Measurements from ENCODE around the gene MCC.

The MCC gene

DNA sequence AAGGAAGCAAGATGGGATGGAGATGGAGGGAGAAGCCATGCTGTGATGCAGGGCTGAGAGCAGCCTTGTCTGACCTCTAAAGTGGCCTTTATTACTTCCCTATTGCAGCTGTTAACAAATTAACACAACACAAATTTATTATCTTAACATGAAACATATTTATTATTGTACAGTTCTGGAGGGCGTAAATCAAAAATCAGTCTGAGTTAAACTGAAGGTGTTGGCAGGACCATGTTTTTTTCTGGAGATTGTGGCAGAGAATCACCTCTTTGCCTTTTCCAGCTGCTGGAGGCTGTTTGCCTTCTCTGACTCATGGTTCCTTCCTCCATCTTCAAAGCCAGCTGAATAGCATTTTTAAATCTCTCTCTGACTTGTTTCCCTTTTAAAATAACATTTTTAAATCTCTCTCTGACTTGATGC is 7.2 kb upstream of the MCC start:
- Histone ChIP-seq H3K27me3 (ENCODE audit: low read length) (no peaks in the 10 kb centered on the region), H3K9me3 (ENCODE audit: insufficient read depth, low read length) (no peaks in the 10 kb centered on the region; the same call in 1 of the 2 replicates), H3K9ac (ENCODE audit: low read length) (no peak overlapping the region), H3K36me3 (ENCODE audit: low read length) (no peaks in the 10 kb centered on the region), H3K4me3 (ENCODE audit: insufficient read depth, low read length, poor library complexity, severe bottlenecking) (no peak overlapping the region), H4K20me1 (ENCODE audit: low read depth, low read length) (no peaks in the 10 kb centered on the region), H2AFZ (ENCODE audit: low read depth, low read length, severe bottlenecking) (no peak overlapping the region), H3F3A (ENCODE audit: insufficient read depth) (no peaks in the 10 kb centered on the region), H3K79me2 (ENCODE audit: insufficient read depth, low read length) (no peaks in the 10 kb centered on the region), H3K27ac (ENCODE audit: low read depth, low read length) (no peak overlapping the region), H3K4me2 (ENCODE audit: low read depth, low read length, poor library complexity, severe bottlenecking) (no peak overlapping the region), H3K9me2 (replicated peaks; ENCODE audit: insufficient read depth, low read length) (no peaks in the 10 kb centered on the region)
- TF ChIP-seq EZH2phosphoT487 (conservative IDR thresholded peaks at IDR 0.05; ENCODE audit: low read length): no peak
- TF ChIP-seq, protein P1, sequence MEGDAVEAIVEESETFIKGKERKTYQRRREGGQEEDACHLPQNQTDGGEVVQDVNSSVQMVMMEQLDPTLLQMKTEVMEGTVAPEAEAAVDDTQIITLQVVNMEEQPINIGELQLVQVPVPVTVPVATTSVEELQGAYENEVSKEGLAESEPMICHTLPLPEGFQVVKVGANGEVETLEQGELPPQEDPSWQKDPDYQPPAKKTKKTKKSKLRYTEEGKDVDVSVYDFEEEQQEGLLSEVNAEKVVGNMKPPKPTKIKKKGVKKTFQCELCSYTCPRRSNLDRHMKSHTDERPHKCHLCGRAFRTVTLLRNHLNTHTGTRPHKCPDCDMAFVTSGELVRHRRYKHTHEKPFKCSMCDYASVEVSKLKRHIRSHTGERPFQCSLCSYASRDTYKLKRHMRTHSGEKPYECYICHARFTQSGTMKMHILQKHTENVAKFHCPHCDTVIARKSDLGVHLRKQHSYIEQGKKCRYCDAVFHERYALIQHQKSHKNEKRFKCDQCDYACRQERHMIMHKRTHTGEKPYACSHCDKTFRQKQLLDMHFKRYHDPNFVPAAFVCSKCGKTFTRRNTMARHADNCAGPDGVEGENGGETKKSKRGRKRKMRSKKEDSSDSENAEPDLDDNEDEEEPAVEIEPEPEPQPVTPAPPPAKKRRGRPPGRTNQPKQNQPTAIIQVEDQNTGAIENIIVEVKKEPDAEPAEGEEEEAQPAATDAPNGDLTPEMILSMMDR (IDR thresholded peaks at IDR 0.05; ENCODE audit: insufficient read depth, low read length, poor library complexity, severe bottlenecking): no peak

DNA sequence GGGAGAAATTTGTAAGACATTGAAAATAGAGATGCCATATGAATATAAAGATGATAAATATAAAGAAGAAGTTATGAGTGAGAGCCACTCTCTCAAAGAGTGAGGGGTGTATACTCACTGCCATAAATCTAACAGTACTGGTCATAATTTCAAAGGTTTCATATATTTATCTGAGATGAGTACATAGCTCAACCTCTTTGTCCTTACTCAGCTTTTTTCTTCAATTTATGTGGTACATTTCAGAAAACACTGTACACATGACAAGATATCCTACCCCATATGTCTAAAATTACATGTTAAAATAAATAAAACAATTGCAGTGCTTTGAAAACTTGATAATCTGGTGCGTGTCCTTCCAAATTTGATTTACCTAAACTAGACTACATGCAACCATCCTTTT is 5.2 kb upstream of the MCC start:
- TF ChIP-seq, protein P1 (IDR thresholded peaks at IDR 0.05; ENCODE audit: insufficient read depth, low read length, poor library complexity, severe bottlenecking): no peak
- TF ChIP-seq EZH2phosphoT487 (conservative IDR thresholded peaks at IDR 0.05; ENCODE audit: low read length): no peak
- Histone ChIP-seq H3K4me3 (ENCODE audit: insufficient read depth, low read length, poor library complexity, severe bottlenecking) (no peak overlapping the region), H4K20me1 (ENCODE audit: low read depth, low read length) (no peaks in the 10 kb centered on the region), H3K27me3 (ENCODE audit: low read length) (no peaks in the 10 kb centered on the region), H3K4me2 (ENCODE audit: low read depth, low read length, poor library complexity, severe bottlenecking) (no peak overlapping the region), H2AFZ (ENCODE audit: low read depth, low read length, severe bottlenecking) (no peak overlapping the region), H3K27ac (ENCODE audit: low read depth, low read length) (no peak overlapping the region), H3K9ac (ENCODE audit: low read length) (no peak overlapping the region), H3K9me3 (ENCODE audit: insufficient read depth, low read length) (peaks cover 6% of the 10 kb centered on the region; the same call in 1 of the 2 replicates), H3K9me2 (replicated peaks; ENCODE audit: insufficient read depth, low read length) (no peaks in the 10 kb centered on the region), H3K79me2 (ENCODE audit: insufficient read depth, low read length) (no peaks in the 10 kb centered on the region), H3K36me3 (ENCODE audit: low read length) (no peaks in the 10 kb centered on the region), H3F3A (ENCODE audit: insufficient read depth) (no peaks in the 10 kb centered on the region)

DNA sequence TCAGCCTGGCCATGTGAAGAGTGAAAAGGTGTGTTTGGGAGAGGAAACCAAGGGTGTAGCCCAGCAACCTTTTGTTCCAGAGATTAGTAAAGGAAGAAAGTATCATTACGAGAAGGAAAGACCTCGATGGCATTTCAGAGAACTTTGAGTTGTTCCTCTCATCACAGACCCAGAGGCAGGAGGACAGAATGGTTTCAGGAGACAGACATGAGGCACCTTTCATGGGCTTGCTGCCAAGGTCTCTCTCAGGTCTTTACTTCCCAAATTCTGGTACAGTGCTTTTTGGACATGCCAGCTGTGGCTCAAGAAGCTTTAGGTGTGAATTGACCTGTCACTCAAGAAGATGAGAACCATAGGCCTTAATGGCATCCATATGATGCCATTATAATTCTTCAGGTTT is 2.8 kb upstream of the MCC start:
- TF ChIP-seq, protein P1 (IDR thresholded peaks at IDR 0.05; ENCODE audit: insufficient read depth, low read length, poor library complexity, severe bottlenecking): no peak
- TF ChIP-seq EZH2phosphoT487 (conservative IDR thresholded peaks at IDR 0.05; ENCODE audit: low read length): no peak
- Histone ChIP-seq H3K27me3 (ENCODE audit: low read length) (no peaks in the 10 kb centered on the region), H3K9me3 (ENCODE audit: insufficient read depth, low read length) (peaks cover 6% of the 10 kb centered on the region; the same call in 1 of the 2 replicates), H2AFZ (ENCODE audit: low read depth, low read length, severe bottlenecking) (no peak overlapping the region), H3K4me2 (ENCODE audit: low read depth, low read length, poor library complexity, severe bottlenecking) (no peak overlapping the region), H3K27ac (ENCODE audit: low read depth, low read length) (no peak overlapping the region), H3K9ac (ENCODE audit: low read length) (no peak overlapping the region), H3K4me3 (ENCODE audit: insufficient read depth, low read length, poor library complexity, severe bottlenecking) (no peak overlapping the region), H3K79me2 (ENCODE audit: insufficient read depth, low read length) (no peaks in the 10 kb centered on the region), H3K9me2 (replicated peaks; ENCODE audit: insufficient read depth, low read length) (no peaks in the 10 kb centered on the region), H3K36me3 (ENCODE audit: low read length) (no peaks in the 10 kb centered on the region), H3F3A (ENCODE audit: insufficient read depth) (no peaks in the 10 kb centered on the region), H4K20me1 (ENCODE audit: low read depth, low read length) (no peaks in the 10 kb centered on the region)
